GM21360 (cell line): ENCODE measurements around the gene FITM2.
"Not testable (repeated sequence)": the region's sequence is repeated elsewhere in the genome, so short reads cannot be mapped to it uniquely, and the experiment has no call there.

Experiments
- ATAC-seq: cut with Tn5 transposase; IDR thresholded peaks from one replicate; pipeline ENCODE4 v1.9.1; 2021; ENCODE audit warnings: mild to moderate bottlenecking, moderate library complexity; ENCODE audit not compliant: unreplicated experiment

Gene FITM2

GRCh38 chr20:44334306-44334705 is 23.3 kb upstream of the FITM2 start:
- ATAC-seq = no peak

- no peak for ATAC-seq
Observed at GRCh38 chr20:44331201-44331600, 20.2 kb upstream of the FITM2 start.

GRCh38 chr20:44328428-44328827 is 17.4 kb upstream of the FITM2 start:
- ATAC-seq = no peak

GRCh38 chr20:44327748-44328147 is 16.7 kb upstream of the FITM2 start:
- not testable (repeated sequence) for ATAC-seq

GRCh38 chr20:44326391-44327159 is 15.6 kb upstream of the FITM2 start:
- no peak for ATAC-seq

GRCh38 chr20:44324343-44324742 is 13.3 kb upstream of the FITM2 start:
- ATAC-seq = no peak

GRCh38 chr20:44319839-44320422 is 8.9 kb upstream of the FITM2 start:
- no peak for ATAC-seq

- ATAC-seq = no peak
Observed at GRCh38 chr20:44314870-44315269, 3.9 kb upstream of the FITM2 start.

GRCh38 chr20:44309763-44310663 is 989 bp downstream of the FITM2 start:
- ATAC-seq = no peak

GRCh38 chr20:44306927-44307326 is 4.1 kb downstream of the FITM2 start:
- ATAC-seq = no peak

- no peak for ATAC-seq
Observed at GRCh38 chr20:44304383-44304782, 6.6 kb downstream of the FITM2 start.

GRCh38 chr20:44302736-44303135 is 8.3 kb downstream of the FITM2 start:
- no peak for ATAC-seq

GRCh38 chr20:44302026-44302669 is 8.9 kb downstream of the FITM2 start:
- no peak for ATAC-seq

- ATAC-seq = no peak
Observed at GRCh38 chr20:44301285-44301684, 9.7 kb downstream of the FITM2 start.

GRCh38 chr20:44299011-44299535 is 11.9 kb downstream of the FITM2 start:
- ATAC-seq = not testable (repeated sequence)

GRCh38 chr20:44297721-44298120 is 13.3 kb downstream of the FITM2 start:
- no peak for ATAC-seq

GRCh38 chr20:44296011-44296410 is 15.0 kb downstream of the FITM2 start:
- no peak for ATAC-seq

- no peak for ATAC-seq
Observed at GRCh38 chr20:44291754-44292153, 19.2 kb downstream of the FITM2 start.

GRCh38 chr20:44288252-44288651 is 22.8 kb downstream of the FITM2 start:
- no peak for ATAC-seq

- ATAC-seq = no peak
Observed at GRCh38 chr20:44287272-44288097, 23.5 kb downstream of the FITM2 start.
